Measurements from ENCODE around the gene PRR23C.

PRR23C gene

GRCh38 chr3:139020868-139021234, 23.8 kb downstream of the PRR23C start, which contains the start of gene PRR23B:
Gene PRR23B, minus strand, starts transcription at chr3:139020926. Its CDS starts 265 bp downstream, at chr3:139020661.
- CTCF ChIA-PET: no interaction called here

GRCh38 chr3:139020036-139020867, 24.4 kb downstream of the PRR23C start:
- TF ChIP-seq L3MBTL2 (conservative IDR thresholded peaks at IDR 0.05): no peak
- no peak for TF ChIP-seq SUZ12 (IDR thresholded peaks at IDR 0.05)
- TF ChIP-seq ARNT (IDR thresholded peaks at IDR 0.05): no peak
- no peak for TF ChIP-seq TARDBP (IDR thresholded peaks at IDR 0.05)
- TF ChIP-seq CTBP1 (IDR thresholded peaks at IDR 0.05; ENCODE audit: borderline replicate concordance): no peak
- TF ChIP-seq FOXA1 (IDR thresholded peaks at IDR 0.05): no peak
- TF ChIP-seq LEF1 (IDR thresholded peaks at IDR 0.05; ENCODE audit: borderline replicate concordance): no peak
- no peak for TF ChIP-seq NFRKB (IDR thresholded peaks at IDR 0.05)
- no peak for TF ChIP-seq HDGF (IDR thresholded peaks at IDR 0.05; ENCODE audit: borderline replicate concordance)
- TF ChIP-seq SP1 (IDR thresholded peaks at IDR 0.05): no peak
- TF ChIP-seq PKNOX1 (IDR thresholded peaks at IDR 0.05): no peak
- no peak for TF ChIP-seq FOXM1 (IDR thresholded peaks at IDR 0.05; ENCODE audit: borderline replicate concordance)
- TF ChIP-seq BHLHE40 (IDR thresholded peaks at IDR 0.05; ENCODE audit: borderline replicate concordance): no peak
- TF ChIP-seq FOXK2 (IDR thresholded peaks at IDR 0.05): no peak
- TF ChIP-seq ZNF384 (IDR thresholded peaks at IDR 0.05): no peak
- TF ChIP-seq ELF4 (IDR thresholded peaks at IDR 0.05): no peak
- CTCF ChIA-PET: no interaction called here
- DNase-seq (ENCODE audit: extremely low spot score): no peak
- POLR2A ChIA-PET: no interaction called here

More at GRCh38 chr3:139020868-139021234, 23.8 kb downstream of the PRR23C start, which contains the start of gene PRR23B:
- no peak for DNase-seq (ENCODE audit: extremely low spot score)
- no peak for TF ChIP-seq L3MBTL2 (conservative IDR thresholded peaks at IDR 0.05)
- TF ChIP-seq FOXM1 (IDR thresholded peaks at IDR 0.05; ENCODE audit: borderline replicate concordance): no peak
- TF ChIP-seq SP1 (IDR thresholded peaks at IDR 0.05): no peak
- no peak for TF ChIP-seq BHLHE40 (IDR thresholded peaks at IDR 0.05; ENCODE audit: borderline replicate concordance)
- no peak for TF ChIP-seq FOXA1 (IDR thresholded peaks at IDR 0.05)
- TF ChIP-seq PKNOX1 (IDR thresholded peaks at IDR 0.05): no peak
- no peak for TF ChIP-seq ARNT (IDR thresholded peaks at IDR 0.05)
- TF ChIP-seq ZNF384 (IDR thresholded peaks at IDR 0.05): no peak
- TF ChIP-seq SUZ12 (IDR thresholded peaks at IDR 0.05): no peak
- POLR2A ChIA-PET: no interaction called here

GRCh38 chr3:139016430-139017048, 28.2 kb downstream of the PRR23C start:
- ChIA-PET CTCF (no interaction called here), POLR2A (no interaction called here)
- no peak for TF ChIP-seq HDGF (IDR thresholded peaks at IDR 0.05; ENCODE audit: borderline replicate concordance)
- TF ChIP-seq FOXA1 (IDR thresholded peaks at IDR 0.05): no peak
- TF ChIP-seq TARDBP (IDR thresholded peaks at IDR 0.05): no peak
- TF ChIP-seq SUZ12 (IDR thresholded peaks at IDR 0.05): no peak
- TF ChIP-seq ZNF384 (IDR thresholded peaks at IDR 0.05): no peak
- TF ChIP-seq ELF4 (IDR thresholded peaks at IDR 0.05): no peak
- no peak for TF ChIP-seq FOXK2 (IDR thresholded peaks at IDR 0.05)
- TF ChIP-seq LEF1 (IDR thresholded peaks at IDR 0.05; ENCODE audit: borderline replicate concordance): no peak
- no peak for TF ChIP-seq ARNT (IDR thresholded peaks at IDR 0.05)
- TF ChIP-seq L3MBTL2 (conservative IDR thresholded peaks at IDR 0.05): no peak
- no peak for TF ChIP-seq NFRKB (IDR thresholded peaks at IDR 0.05)
- no peak for TF ChIP-seq CTBP1 (IDR thresholded peaks at IDR 0.05; ENCODE audit: borderline replicate concordance)
- TF ChIP-seq SP1 (IDR thresholded peaks at IDR 0.05): no peak
- TF ChIP-seq FOXM1 (IDR thresholded peaks at IDR 0.05; ENCODE audit: borderline replicate concordance): no peak
- no peak for TF ChIP-seq BHLHE40 (IDR thresholded peaks at IDR 0.05; ENCODE audit: borderline replicate concordance)
- no peak for TF ChIP-seq PKNOX1 (IDR thresholded peaks at IDR 0.05)
- DNase-seq (ENCODE audit: extremely low spot score): no peak

GRCh38 chr3:139006051-139006716, 38.5 kb downstream of the PRR23C start, which contains the start of gene PRR23A:
Gene PRR23A, minus strand, starts transcription at chr3:139006268. Its CDS starts 0 bp downstream, at chr3:139006268.
- ChIA-PET CTCF (no interaction called here), POLR2A (no interaction called here)
- no peak for DNase-seq (ENCODE audit: extremely low spot score)
- TF ChIP-seq BHLHE40 (IDR thresholded peaks at IDR 0.05; ENCODE audit: borderline replicate concordance): no peak
- TF ChIP-seq SP1 (IDR thresholded peaks at IDR 0.05): no peak
- TF ChIP-seq ZNF384 (IDR thresholded peaks at IDR 0.05): no peak
- TF ChIP-seq ELF4 (IDR thresholded peaks at IDR 0.05): no peak
- TF ChIP-seq HDGF (IDR thresholded peaks at IDR 0.05; ENCODE audit: borderline replicate concordance): no peak

- DNase-seq (ENCODE audit: extremely low spot score): no peak
- ChIA-PET POLR2A (no interaction called here), CTCF (no interaction called here)
- no peak for TF ChIP-seq TARDBP (IDR thresholded peaks at IDR 0.05)
- TF ChIP-seq LEF1 (IDR thresholded peaks at IDR 0.05; ENCODE audit: borderline replicate concordance): no peak
- no peak for TF ChIP-seq BHLHE40 (IDR thresholded peaks at IDR 0.05; ENCODE audit: borderline replicate concordance)
- no peak for TF ChIP-seq SUZ12 (IDR thresholded peaks at IDR 0.05)
- TF ChIP-seq ZNF384 (IDR thresholded peaks at IDR 0.05): no peak
- TF ChIP-seq NFRKB (IDR thresholded peaks at IDR 0.05): no peak
- no peak for TF ChIP-seq HDGF (IDR thresholded peaks at IDR 0.05; ENCODE audit: borderline replicate concordance)
- no peak for TF ChIP-seq PKNOX1 (IDR thresholded peaks at IDR 0.05)
- no peak for TF ChIP-seq CTBP1 (IDR thresholded peaks at IDR 0.05; ENCODE audit: borderline replicate concordance)
- no peak for TF ChIP-seq SP1 (IDR thresholded peaks at IDR 0.05)
- no peak for TF ChIP-seq FOXK2 (IDR thresholded peaks at IDR 0.05)
- TF ChIP-seq L3MBTL2 (conservative IDR thresholded peaks at IDR 0.05): no peak
- no peak for TF ChIP-seq FOXA1 (IDR thresholded peaks at IDR 0.05)
- TF ChIP-seq FOXM1 (IDR thresholded peaks at IDR 0.05; ENCODE audit: borderline replicate concordance): no peak
- TF ChIP-seq ELF4 (IDR thresholded peaks at IDR 0.05): no peak
- no peak for TF ChIP-seq ARNT (IDR thresholded peaks at IDR 0.05)
Measured at GRCh38 chr3:139005356-139005993, 39.2 kb downstream of the PRR23C start.
